GDM1 (cell line): ENCODE measurements around the gene BCKDHB.

Source experiments
- DNase-seq: peaks from one replicate; lab custom pipeline; 2025; lab: John Stamatoyannopoulos, UW

Gene BCKDHB

GRCh38 chr6:80331974-80332373 is 225.5 kb downstream of the BCKDHB start:
- no peak for DNase-seq

- no peak for DNase-seq
Measured at GRCh38 chr6:80333342-80333741, 226.9 kb downstream of the BCKDHB start.

GRCh38 chr6:80335121-80335531 is 228.7 kb downstream of the BCKDHB start:
- DNase-seq: no peak

GRCh38 chr6:80336911-80337310 is 230.4 kb downstream of the BCKDHB start:
- DNase-seq: no peak

GRCh38 chr6:80338201-80338836 is 231.8 kb downstream of the BCKDHB start:
- DNase-seq: no peak

GRCh38 chr6:80339421-80339820 is 232.9 kb downstream of the BCKDHB start:
- no peak for DNase-seq

- no peak for DNase-seq
Measured at GRCh38 chr6:80340280-80340679, 233.8 kb downstream of the BCKDHB start.

- no peak for DNase-seq
Measured at GRCh38 chr6:80340686-80341085, 234.2 kb downstream of the BCKDHB start.

GRCh38 chr6:80341330-80341729 is 234.9 kb downstream of the BCKDHB start:
- no peak for DNase-seq

- no peak for DNase-seq
Measured at GRCh38 chr6:80343511-80343910, 237.0 kb downstream of the BCKDHB start.

GRCh38 chr6:80347101-80347500 is 240.6 kb downstream of the BCKDHB start:
- no peak for DNase-seq

- DNase-seq: no peak
Measured at GRCh38 chr6:80348263-80348662, 241.8 kb downstream of the BCKDHB start.

GRCh38 chr6:80356000-80356399 is 249.5 kb downstream of the BCKDHB start:
- DNase-seq: no peak

- DNase-seq: no peak
Measured at GRCh38 chr6:80356545-80356944, 250.1 kb downstream of the BCKDHB start.

GRCh38 chr6:80357081-80357480 is 250.6 kb downstream of the BCKDHB start:
- no peak for DNase-seq

- DNase-seq: no peak
Measured at GRCh38 chr6:80357674-80358073, 251.2 kb downstream of the BCKDHB start.

GRCh38 chr6:80363501-80364122 is 257.1 kb downstream of the BCKDHB start:
- no peak for DNase-seq

- DNase-seq: no peak
Measured at GRCh38 chr6:80364149-80364548, 257.7 kb downstream of the BCKDHB start.

- DNase-seq: no peak
Measured at GRCh38 chr6:80366051-80366450, 259.6 kb downstream of the BCKDHB start.

- DNase-seq: no peak
Measured at GRCh38 chr6:80366714-80367113, 260.2 kb downstream of the BCKDHB start.

GRCh38 chr6:80376411-80376810 is 269.9 kb downstream of the BCKDHB start:
- no peak for DNase-seq

GRCh38 chr6:80380566-80380965 is 274.1 kb downstream of the BCKDHB start:
- no peak for DNase-seq

GRCh38 chr6:80382811-80383210 is 276.3 kb downstream of the BCKDHB start:
- DNase-seq: no peak

GRCh38 chr6:80388507-80388906 is 282.0 kb downstream of the BCKDHB start:
- DNase-seq: no peak
